Activated naive CD8-positive, alpha-beta T cell (primary cell): Measurements from ENCODE around the gene ARR3.
A peak's percentile ranks its signal among the peaks of the same experiment; 100 is the strongest.
"Not testable (repeated sequence)": the region's sequence is repeated elsewhere in the genome, so short reads cannot be mapped to it uniquely, and the experiment has no call there.

Experiments used
- H3K27ac Mint-ChIP-seq: one replicate; pipeline ENCODE4 v1.8.0; 2021; ENCODE audit warnings: mixed read lengths
- H3K27me3 Mint-ChIP-seq: one replicate; pipeline ENCODE4 v1.8.0; 2021; ENCODE audit warnings: mixed read lengths
- H3K36me3 Mint-ChIP-seq: one replicate; pipeline ENCODE4 v1.8.0; 2021; ENCODE audit warnings: mixed read lengths
- H3K4me1 Mint-ChIP-seq: one replicate; pipeline ENCODE4 v1.8.0; 2021; ENCODE audit warnings: low read depth, mixed read lengths
- H3K4me3 Mint-ChIP-seq: one replicate; pipeline ENCODE4 v1.8.0; 2021; ENCODE audit warnings: mild to moderate bottlenecking, mixed read lengths
- H3K9me3 Mint-ChIP-seq: one replicate; pipeline ENCODE4 v1.8.0; 2021; ENCODE audit warnings: low read depth, mixed read lengths

Gene ARR3

DNA sequence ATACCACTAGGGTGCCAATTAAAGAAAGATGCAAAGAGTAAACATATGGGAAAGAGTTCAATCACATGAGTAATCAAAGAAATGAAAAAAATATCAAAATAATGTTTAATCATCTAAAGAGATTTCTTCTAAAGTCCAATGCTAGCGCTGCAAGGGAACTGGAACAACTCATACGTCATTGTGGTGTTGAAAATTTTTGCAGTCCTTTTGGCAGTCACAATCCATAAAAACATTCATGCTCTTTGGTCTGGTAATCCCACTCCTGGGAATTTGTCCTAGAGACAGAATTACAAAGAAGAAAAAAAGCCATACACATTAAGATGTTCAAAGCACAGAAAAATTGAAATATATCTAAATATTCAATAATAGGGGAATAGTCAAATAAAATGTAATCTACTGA, 12.7 kb upstream of the ARR3 start:
- peaks cover 7% of the 10 kb centered on the region for H3K4me1 Mint-ChIP-seq
- H3K9me3 Mint-ChIP-seq: no peaks in the 10 kb centered on the region
- no peaks in the 10 kb centered on the region for H3K27me3 Mint-ChIP-seq
- no peak overlapping the region for H3K4me3 Mint-ChIP-seq
- no peak overlapping the region for H3K27ac Mint-ChIP-seq
- peaks cover 15% of the 10 kb centered on the region for H3K36me3 Mint-ChIP-seq

DNA sequence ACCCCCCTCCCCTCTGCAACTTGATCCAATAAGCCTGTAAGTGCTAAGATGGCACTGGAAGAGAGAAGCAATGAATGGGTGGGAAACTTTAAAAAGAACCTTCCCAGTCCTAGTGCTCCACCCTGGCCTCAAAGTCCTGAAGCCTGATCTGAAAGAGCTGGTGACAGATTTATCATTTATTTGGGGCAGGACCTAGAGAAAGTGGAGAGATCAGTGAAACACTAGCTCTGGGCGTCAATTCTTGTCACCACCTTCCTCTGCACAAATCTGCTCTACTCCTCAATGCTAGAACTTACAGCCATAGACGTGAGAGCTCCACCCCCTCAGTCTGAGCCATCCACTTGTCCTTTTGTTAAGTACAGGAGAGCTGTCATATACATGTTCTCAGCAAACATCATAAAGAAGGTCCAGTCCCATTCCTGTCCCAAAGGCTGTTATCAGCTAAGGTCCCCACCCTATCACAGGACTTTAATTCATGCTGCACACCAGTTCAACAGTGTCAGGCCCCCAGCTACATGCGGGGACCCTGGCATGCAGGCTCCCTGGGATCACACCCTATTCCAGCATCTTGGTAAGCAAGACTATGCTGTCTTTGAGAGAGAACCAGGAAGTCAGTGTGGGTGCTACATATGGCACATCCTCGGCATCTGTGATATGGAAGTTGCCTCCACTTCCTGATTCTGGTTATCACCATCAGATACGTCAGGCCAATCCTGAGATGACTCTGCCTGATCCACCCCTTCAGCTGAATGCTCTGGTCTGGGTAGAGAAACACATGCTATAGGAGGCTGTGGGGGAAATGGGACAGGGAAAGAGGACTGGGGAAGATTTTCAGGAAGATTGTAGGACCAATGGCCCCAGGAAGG, 10.5 kb upstream of the ARR3 start:
- Mint-ChIP-seq H3K27me3 (no peaks in the 10 kb centered on the region), H3K27ac (no peak overlapping the region), H3K4me3 (no peak overlapping the region), H3K4me1 (peaks cover 7% of the 10 kb centered on the region), H3K9me3 (no peaks in the 10 kb centered on the region), H3K36me3 (peaks cover 18% of the 10 kb centered on the region)

DNA sequence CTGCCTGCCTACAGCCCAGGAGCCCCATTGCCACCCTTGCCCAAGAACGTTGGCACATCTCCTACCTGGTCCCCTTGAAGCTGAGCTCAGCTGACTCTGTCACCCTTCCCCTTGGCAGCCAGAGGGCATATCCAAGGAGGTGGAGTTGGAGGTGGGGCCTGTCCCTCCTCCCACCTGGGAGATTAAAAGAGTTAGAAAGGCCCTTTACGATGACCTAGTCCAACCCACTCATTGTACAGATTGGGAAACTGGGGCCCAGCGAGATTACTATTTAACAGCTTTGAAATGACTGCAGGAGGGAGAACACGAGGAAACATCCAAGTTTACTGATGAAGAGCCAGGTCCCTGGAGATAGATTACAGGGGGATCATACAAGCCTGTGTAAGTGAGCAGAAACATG, 8.0 kb upstream of the ARR3 start, which contains the start of gene P2RY4:
TSS of gene P2RY4 (minus strand) at position 101 of the 400 bp plus-strand sequence. CDS start 580 bp downstream, outside the sequence.
- Mint-ChIP-seq H3K4me3 (no peak within 1 kb of the TSS), H3K36me3 (peaks cover 6% of the 10 kb centered on the region), H3K27ac (no peak within 1 kb of the TSS), H3K9me3 (no peaks in the 10 kb centered on the region), H3K4me1 (no peaks in the 10 kb centered on the region), H3K27me3 (no peaks in the 10 kb centered on the region)

DNA sequence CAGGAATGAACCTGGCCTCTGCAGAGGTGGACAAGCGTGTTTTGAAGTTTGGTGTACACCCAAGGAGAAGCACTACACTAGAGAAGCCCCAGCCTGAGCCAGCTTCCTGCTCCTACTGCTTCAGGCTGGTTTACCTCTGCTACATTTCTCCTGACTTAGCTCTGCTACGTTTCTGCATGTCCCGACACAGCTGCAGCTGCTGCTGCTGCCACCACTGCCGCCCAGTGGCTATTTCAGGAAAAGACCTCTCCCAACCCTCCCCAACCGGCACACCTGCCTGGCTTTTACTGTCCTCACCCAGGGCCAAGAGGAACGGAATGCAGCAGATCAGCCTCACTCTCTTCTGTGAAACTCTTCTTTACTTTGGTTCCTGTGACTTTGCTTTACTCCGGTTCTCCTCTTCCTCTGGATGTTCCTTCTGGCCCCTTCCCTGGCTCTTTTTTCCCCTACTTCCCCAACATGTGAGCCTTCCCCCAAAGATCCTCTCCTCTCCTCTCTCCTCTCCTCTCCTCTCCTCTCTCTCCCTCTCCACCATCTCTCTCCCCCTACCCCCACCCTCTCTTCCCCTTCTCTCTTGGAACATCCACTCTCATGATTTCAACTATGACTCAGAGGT, 5.1 kb upstream of the ARR3 start:
- Mint-ChIP-seq H3K9me3 (no peaks in the 10 kb centered on the region), H3K27ac (no peak overlapping the region), H3K4me1 (no peaks in the 10 kb centered on the region), H3K27me3 (no peaks in the 10 kb centered on the region), H3K4me3 (no peak overlapping the region), H3K36me3 (peaks cover 5% of the 10 kb centered on the region)

DNA sequence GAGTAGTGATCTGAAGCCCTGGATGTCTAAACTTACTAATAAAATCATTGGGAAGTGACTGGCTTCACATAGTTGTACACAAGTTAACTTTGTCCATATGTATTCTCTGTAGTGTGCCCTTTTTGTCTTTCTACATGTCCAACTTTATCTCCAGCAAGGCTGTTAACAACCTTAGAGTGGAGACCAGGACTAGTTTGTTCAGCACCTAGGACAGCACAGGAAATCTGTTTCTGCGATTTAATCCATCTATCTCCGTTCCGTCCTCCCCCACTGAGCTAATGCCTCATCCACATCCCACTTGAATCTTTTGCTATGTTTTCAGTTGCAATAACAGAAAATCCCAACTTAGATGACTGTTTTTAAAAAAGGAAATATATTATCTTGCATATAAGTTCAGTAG, 3.4 kb upstream of the ARR3 start:
- H3K27ac Mint-ChIP-seq: no peak overlapping the region
- peaks cover 5% of the 10 kb centered on the region for H3K36me3 Mint-ChIP-seq
- H3K27me3 Mint-ChIP-seq: no peaks in the 10 kb centered on the region
- no peaks in the 10 kb centered on the region for H3K4me1 Mint-ChIP-seq
- no peaks in the 10 kb centered on the region for H3K9me3 Mint-ChIP-seq
- H3K4me3 Mint-ChIP-seq: no peak overlapping the region

DNA sequence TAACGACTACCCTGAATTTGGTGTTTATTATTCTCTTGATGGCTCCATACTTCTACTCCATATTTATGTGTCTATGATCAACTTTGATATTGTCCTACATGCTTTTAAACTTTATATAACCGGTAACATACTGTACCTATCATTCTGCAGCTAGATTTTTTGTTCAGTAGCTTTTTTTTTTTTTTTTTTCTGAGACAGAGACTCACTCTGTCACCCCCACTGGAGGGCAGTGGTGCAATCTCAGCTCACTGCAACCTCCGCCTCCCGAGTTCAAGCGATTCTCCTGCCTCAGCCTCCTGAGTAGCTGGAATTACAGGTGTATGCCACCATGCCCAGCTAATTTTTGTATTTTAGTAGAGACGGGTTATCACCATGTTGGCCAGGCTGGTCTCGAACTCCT, 5.9 kb downstream of the ARR3 start:
- not testable (repeated sequence) for H3K36me3 Mint-ChIP-seq, H3K27ac Mint-ChIP-seq, H3K9me3 Mint-ChIP-seq, H3K4me3 Mint-ChIP-seq, H3K4me1 Mint-ChIP-seq, H3K27me3 Mint-ChIP-seq

DNA sequence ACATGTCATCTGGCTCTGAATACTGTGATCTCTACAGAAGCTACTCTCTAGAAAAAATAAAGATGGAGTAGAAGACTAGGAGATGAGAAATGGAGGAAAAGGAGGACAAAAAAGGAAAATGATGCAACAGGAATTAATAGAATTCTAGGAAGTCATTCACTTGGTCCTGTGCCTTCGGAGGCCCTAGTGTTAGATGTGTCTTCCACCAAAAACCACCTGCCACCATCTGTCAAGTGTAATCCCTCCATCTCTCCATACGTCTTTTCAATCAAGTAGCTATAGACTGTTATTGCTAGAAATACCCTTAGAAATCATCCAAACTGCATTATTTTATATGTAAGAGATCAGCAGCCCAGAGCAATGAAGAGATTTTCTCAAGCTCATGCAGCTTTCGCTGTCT, 10.9 kb downstream of the ARR3 start:
- peaks cover 5% of the 10 kb centered on the region for H3K36me3 Mint-ChIP-seq
- H3K4me1 Mint-ChIP-seq: no peaks in the 10 kb centered on the region
- no peaks in the 10 kb centered on the region for H3K9me3 Mint-ChIP-seq
- no peak overlapping the region for H3K4me3 Mint-ChIP-seq
- no peak overlapping the region for H3K27ac Mint-ChIP-seq
- no peaks in the 10 kb centered on the region for H3K27me3 Mint-ChIP-seq

DNA sequence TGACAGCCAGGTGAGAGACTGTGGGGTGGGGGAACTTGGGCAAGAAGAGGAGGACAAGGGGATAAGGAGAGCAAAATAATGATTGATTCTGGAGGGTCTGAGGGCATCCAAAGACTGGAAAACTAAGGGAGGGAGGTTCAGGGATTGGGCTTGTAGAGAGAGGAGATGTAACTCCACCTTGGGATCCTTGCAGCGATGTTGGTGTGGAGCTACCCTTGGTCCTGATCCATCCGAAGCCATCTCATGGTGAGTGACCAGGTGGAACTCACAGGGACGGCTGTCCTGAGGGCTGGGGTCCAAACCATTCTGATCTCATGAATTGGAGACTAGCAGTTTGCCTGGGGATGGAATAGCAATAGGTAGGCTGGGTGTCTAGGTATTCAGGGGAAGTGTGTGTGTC, 12.4 kb downstream of the ARR3 start:
- Mint-ChIP-seq H3K27me3 (no peaks in the 10 kb centered on the region), H3K27ac (no peak overlapping the region), H3K36me3 (peaks cover 8% of the 10 kb centered on the region), H3K9me3 (no peaks in the 10 kb centered on the region), H3K4me1 (no peaks in the 10 kb centered on the region), H3K4me3 (no peak overlapping the region)

DNA sequence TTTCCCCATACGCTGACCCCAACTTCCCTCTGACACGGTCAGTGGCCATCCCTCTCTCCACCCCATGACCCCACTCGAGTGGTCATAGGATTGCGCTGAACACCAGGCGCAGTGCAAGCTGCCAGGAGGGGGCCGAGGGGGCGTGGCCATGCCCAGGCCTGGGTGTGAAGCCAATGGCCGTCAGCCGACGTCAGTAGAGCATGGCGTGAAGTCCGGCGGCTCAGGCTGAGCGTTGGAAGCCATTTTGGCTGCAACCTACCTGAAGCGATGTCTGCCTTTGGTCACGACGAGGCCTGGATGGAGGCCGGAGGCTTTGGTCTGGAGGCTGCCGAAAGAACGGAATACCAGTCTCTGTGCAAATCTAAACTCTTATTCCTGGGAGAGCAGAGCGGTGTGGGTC, 13.8 kb downstream of the ARR3 start, which contains the start of gene RAB41:
TSS of gene RAB41 (plus strand) at position 222 of the 400 bp plus-strand sequence. CDS start at position 268, 46 bp downstream.
- no peak within 1 kb of the TSS for H3K27ac Mint-ChIP-seq
- no peaks in the 10 kb centered on the region for H3K4me1 Mint-ChIP-seq
- no peak within 1 kb of the TSS for H3K4me3 Mint-ChIP-seq
- no peaks in the 10 kb centered on the region for H3K27me3 Mint-ChIP-seq
- H3K9me3 Mint-ChIP-seq: no peaks in the 10 kb centered on the region
- H3K36me3 Mint-ChIP-seq: peaks cover 10% of the 10 kb centered on the region

DNA sequence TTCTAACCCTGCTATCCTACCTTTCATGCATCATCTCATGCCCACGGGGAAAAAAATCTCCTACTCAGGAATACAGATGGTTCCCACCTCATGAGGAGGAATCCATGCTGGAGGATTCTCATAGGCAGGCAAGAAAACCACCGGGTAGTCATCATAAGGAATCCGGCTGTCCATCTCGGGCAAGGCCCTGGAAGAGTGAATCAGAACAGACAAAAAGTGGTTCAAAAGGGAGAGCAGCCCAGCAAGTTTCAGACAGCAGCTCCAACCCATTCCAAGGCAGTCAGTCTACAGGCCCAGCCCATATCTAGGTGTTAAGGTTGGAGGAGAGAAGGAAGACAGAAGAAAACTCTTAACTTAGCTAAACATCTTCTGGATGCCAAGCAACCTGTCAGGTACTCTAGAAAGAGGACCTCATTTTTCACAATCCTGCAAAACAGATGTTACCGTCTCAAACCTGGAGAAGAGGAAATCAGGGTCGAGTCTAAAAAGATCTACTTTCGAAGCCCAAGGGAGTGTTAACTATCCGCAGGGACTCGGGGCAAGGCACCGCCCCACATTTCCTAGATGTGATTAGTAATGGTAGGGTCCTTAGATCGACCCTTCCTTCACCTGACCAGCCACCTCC, 21.1 kb downstream of the ARR3 start:
- no peaks in the 10 kb centered on the region for H3K27me3 Mint-ChIP-seq
- no peaks in the 10 kb centered on the region for H3K9me3 Mint-ChIP-seq
- peaks cover 5% of the 10 kb centered on the region for H3K36me3 Mint-ChIP-seq
- H3K4me3 Mint-ChIP-seq: peak overlapping the region; percentile 90
- H3K4me1 Mint-ChIP-seq: peaks cover 12% of the 10 kb centered on the region
- peak overlapping the region; percentile 61 for H3K27ac Mint-ChIP-seq

DNA sequence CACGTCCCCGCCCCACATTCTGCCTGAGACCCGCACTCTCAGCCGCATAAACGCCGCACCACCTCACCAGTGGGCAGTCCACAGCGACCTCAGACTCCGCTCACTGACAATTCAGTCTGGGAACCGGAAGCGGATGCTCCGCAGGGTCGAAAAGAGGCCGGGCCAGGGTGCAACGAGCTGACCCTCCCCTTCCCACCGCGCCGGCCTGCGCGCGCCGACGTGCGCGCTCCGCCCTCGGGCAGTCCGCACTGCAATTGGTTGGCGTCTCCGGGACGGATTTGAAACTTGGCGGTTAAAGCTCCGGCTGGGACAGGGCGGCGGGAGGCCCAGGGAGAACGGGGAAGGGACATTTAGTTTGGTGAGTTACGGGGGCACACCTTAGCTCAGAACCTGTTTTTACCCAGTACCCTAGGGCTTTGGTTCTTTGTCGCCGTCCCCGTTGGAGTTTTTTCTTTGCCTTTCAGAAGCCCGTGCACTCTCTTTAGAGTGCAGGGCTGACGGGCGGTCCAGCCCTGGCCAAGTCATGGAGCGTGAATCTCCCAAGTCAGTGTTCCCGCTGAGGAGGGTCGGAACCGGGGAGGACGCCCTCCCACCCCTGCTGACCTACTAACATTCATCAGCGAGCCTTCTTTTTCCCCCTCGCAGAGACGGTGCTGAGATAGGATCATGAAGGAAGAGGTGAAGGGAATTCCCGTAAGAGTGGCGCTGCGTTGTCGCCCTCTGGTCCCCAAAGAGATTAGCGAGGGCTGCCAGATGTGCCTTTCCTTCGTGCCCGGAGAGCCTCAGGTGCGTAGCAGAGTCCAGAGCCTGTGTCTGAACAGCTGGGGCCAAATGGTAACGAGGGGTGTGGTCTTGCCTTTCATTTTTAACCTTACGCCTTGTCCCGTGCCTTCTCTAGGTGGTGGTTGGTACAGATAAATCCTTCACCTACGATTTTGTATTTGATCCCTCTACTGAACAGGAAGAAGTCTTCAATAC, 21.9 kb downstream of the ARR3 start, which contains the start of the genes KIF4A and PDZD11:
TSS of gene KIF4A (plus strand) at position 312 of the 978 bp plus-strand sequence. CDS start at position 667, 355 bp downstream.
TSS of gene PDZD11 (minus strand) at position 135 of the 978 bp plus-strand sequence. CDS start 586 bp downstream, outside the sequence.
- H3K4me3 Mint-ChIP-seq: peak within 1 kb of the TSS; percentile 90
- peaks cover 12% of the 10 kb centered on the region for H3K4me1 Mint-ChIP-seq
- H3K27ac Mint-ChIP-seq: peak within 1 kb of the TSS; percentile 64
- H3K9me3 Mint-ChIP-seq: no peaks in the 10 kb centered on the region
- no peaks in the 10 kb centered on the region for H3K27me3 Mint-ChIP-seq
- H3K36me3 Mint-ChIP-seq: peaks cover 2% of the 10 kb centered on the region

DNA sequence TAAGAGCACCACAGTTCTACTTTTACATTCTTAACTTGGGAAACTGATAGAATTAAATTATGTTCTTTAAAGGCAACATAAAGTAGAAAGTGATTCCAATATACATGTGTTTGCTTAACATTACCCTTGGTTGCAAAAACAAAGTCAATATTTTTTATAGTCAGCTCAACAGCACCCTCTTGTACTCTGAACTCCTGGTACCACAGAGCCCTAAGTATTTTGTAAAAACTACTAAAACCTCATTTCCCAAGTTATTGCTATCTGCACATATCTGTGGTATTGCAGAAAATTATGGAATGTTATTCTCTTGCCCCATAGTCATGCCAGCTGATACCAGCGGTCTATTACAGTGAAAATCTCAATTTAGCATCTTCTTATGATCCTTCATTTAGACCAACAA, 24.7 kb downstream of the ARR3 start:
- peaks cover 12% of the 10 kb centered on the region for H3K4me1 Mint-ChIP-seq
- H3K27me3 Mint-ChIP-seq: no peaks in the 10 kb centered on the region
- no peak overlapping the region for H3K27ac Mint-ChIP-seq
- no peaks in the 10 kb centered on the region for H3K36me3 Mint-ChIP-seq
- no peak overlapping the region for H3K4me3 Mint-ChIP-seq
- H3K9me3 Mint-ChIP-seq: no peaks in the 10 kb centered on the region

DNA sequence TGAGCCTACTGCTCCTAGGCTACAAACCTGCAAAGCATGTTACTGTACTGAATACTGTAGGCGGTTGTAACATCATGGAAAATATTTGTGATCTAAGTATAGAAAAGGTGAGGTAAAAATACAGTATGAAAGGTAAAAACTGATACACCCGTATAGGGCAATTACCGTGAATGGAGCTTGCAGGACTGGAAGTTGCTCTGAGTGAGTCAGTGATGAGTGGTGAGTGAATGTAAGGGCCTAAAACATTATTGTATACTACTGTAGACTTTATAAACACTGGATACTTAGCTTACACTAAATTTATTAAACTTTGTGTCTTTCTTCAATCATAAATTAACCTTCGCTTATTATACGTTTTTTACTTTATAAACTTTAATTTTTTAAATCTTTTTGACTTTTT, 25.5 kb downstream of the ARR3 start:
- no peaks in the 10 kb centered on the region for H3K9me3 Mint-ChIP-seq
- H3K27me3 Mint-ChIP-seq: no peaks in the 10 kb centered on the region
- peaks cover 12% of the 10 kb centered on the region for H3K4me1 Mint-ChIP-seq
- H3K4me3 Mint-ChIP-seq: no peak overlapping the region
- no peaks in the 10 kb centered on the region for H3K36me3 Mint-ChIP-seq
- no peak overlapping the region for H3K27ac Mint-ChIP-seq

DNA sequence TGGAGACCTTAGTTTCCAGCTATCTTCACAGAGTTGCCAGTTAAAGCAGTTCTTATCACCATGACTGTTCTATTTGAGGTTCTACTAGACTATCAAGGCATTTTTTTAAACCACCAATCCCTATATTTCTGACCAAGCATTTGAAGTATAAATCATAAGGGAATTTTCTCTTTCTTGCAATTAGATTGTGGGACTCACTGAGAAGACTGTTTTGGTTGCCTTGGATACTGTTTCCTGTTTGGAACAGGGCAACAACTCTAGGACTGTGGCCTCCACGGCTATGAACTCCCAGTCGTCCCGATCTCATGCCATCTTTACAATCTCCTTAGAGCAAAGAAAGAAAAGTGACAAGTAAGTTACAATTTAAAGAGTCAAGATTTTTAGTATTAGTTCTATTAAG, 33.6 kb downstream of the ARR3 start:
- no peaks in the 10 kb centered on the region for H3K27me3 Mint-ChIP-seq
- no peak overlapping the region for H3K4me3 Mint-ChIP-seq
- no peaks in the 10 kb centered on the region for H3K9me3 Mint-ChIP-seq

More for the DNA sequence above, 33.6 kb downstream of the ARR3 start:
- Mint-ChIP-seq H3K36me3 (no peaks in the 10 kb centered on the region), H3K27ac (no peak overlapping the region), H3K4me1 (no peaks in the 10 kb centered on the region)
